Chondrocyte (in vitro differentiated cells): ENCODE measurements around the gene CLPX. TPM values are rescaled to one million over a fixed set of nuclear protein-coding genes. Genes with fewer than 3 reads are reported as not detected.
"Not testable (repeated sequence)": the region's sequence is repeated elsewhere in the genome, so short reads cannot be mapped to it uniquely, and the experiment has no call there.

Source experiments
- DNase-seq: peaks from one replicate; pipeline ENCODE4 v3.0.0; 2021; ENCODE audit warnings: mixed read lengths, low spot score
- H3K27ac Mint-ChIP-seq: one replicate; pipeline ENCODE4 v1.8.0; 2021; ENCODE audit warnings: mild to moderate bottlenecking, moderate library complexity, mixed read lengths; ENCODE audit not compliant: unreplicated experiment
- H3K27me3 Mint-ChIP-seq: 2 replicates; pipeline ENCODE4 v1.8.0; 2021; ENCODE audit warnings: low read depth, mixed read lengths
- H3K36me3 Mint-ChIP-seq: 2 replicates; pipeline ENCODE4 v1.8.0; 2021; ENCODE audit warnings: low read depth, mixed read lengths
- H3K4me1 Mint-ChIP-seq: 2 replicates; pipeline ENCODE4 v1.8.0; 2021; ENCODE audit warnings: low read depth, mild to moderate bottlenecking, mixed read lengths
- H3K4me3 Mint-ChIP-seq: one replicate; pipeline ENCODE4 v1.8.0; 2021; ENCODE audit warnings: mild to moderate bottlenecking, moderate library complexity, mixed read lengths; ENCODE audit not compliant: unreplicated experiment
- H3K9me3 Mint-ChIP-seq: 2 replicates; pipeline ENCODE4 v1.8.0; 2021; ENCODE audit warnings: low read depth, mixed read lengths
- total RNA-seq: library from RNA; stranded (reverse); gene quantifications from 3 replicates; pipeline ENCODE4 v1.2.1, GENCODE V29; 2021
- TF ChIP-seq, protein P1 (sequence below): fragments of 200-600 bp; sonication (generic); IDR thresholded peaks from 2 replicates; pipeline ENCODE4 v1.5.0; 2021; ENCODE audit warnings: antibody characterized with exemption, mild to moderate bottlenecking, moderate library complexity

The CLPX gene
- total RNA-seq, 1 donor from 2014 or later, result 41.4 TPM

DNA sequence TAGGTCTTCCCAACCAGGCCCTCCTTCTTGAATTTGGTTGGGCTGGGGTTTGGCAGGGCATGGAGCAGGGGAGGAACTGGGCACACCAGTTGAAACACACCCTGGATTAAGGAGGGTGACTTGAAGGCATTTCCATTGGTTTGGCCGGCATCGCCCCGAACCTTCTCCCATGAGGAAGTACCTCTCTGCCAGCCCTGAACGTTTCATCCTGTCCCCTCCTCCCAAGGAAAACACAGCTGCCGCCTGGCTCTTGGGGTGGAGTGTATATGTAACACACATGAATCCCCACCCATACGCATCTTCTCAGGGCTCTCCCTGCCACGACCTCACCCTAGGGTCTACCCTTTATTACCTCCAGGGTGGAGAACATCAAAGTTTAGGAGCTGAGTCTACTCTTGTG lies 84.7 kb downstream of the CLPX start:
- TF ChIP-seq, protein P1, sequence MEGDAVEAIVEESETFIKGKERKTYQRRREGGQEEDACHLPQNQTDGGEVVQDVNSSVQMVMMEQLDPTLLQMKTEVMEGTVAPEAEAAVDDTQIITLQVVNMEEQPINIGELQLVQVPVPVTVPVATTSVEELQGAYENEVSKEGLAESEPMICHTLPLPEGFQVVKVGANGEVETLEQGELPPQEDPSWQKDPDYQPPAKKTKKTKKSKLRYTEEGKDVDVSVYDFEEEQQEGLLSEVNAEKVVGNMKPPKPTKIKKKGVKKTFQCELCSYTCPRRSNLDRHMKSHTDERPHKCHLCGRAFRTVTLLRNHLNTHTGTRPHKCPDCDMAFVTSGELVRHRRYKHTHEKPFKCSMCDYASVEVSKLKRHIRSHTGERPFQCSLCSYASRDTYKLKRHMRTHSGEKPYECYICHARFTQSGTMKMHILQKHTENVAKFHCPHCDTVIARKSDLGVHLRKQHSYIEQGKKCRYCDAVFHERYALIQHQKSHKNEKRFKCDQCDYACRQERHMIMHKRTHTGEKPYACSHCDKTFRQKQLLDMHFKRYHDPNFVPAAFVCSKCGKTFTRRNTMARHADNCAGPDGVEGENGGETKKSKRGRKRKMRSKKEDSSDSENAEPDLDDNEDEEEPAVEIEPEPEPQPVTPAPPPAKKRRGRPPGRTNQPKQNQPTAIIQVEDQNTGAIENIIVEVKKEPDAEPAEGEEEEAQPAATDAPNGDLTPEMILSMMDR, result no peak

GRCh38 chr15:65099801-65100200 lies 85.3 kb downstream of the CLPX start:
- H3K4me3 Mint-ChIP-seq, H3K27ac Mint-ChIP-seq, H3K27me3 Mint-ChIP-seq, H3K9me3 Mint-ChIP-seq: not testable (repeated sequence)
- peak; percentile 32 for DNase-seq
- peaks cover 24% of the 10 kb centered on the region for H3K36me3 Mint-ChIP-seq
- H3K4me1 Mint-ChIP-seq, result peaks cover 21% of the 10 kb centered on the region

More for the DNA sequence above, 84.7 kb downstream of the CLPX start:
- Mint-ChIP-seq H3K4me1 (peaks cover 17% of the 10 kb centered on the region), H3K36me3 (peaks cover 26% of the 10 kb centered on the region), H3K9me3 (no peaks in the 10 kb centered on the region), H3K27ac (no peak overlapping the region), H3K4me3 (no peak overlapping the region), H3K27me3 (no peaks in the 10 kb centered on the region)
- DNase-seq, result peak; percentile 34

- Mint-ChIP-seq H3K36me3 (peaks cover 24% of the 10 kb centered on the region), H3K4me3 (no peak overlapping the region), H3K27ac (no peak overlapping the region), H3K27me3 (no peaks in the 10 kb centered on the region), H3K4me1 (peaks cover 21% of the 10 kb centered on the region), H3K9me3 (no peaks in the 10 kb centered on the region)
- TF ChIP-seq, protein P1, result no peak
- DNase-seq, result peak; percentile 48
These were observed 85.8 kb downstream of the CLPX start for GRCh38 chr15:65099336-65099735.

Other genes with a start within 250 kb of the CLPX start
- 76.1 to 84.9 TPM (median 80.5 TPM) in 3 replicates for gene SPG21, start 195.4 kb downstream of the CLPX start, total RNA-seq
- 10.7 to 13.4 TPM (median 13.3 TPM) in 3 replicates for gene MTFMT, start 155.7 kb downstream of the CLPX start, total RNA-seq
- not detected in 3 replicates for gene SLC51B, start 140.0 kb downstream of the CLPX start, total RNA-seq
- gene RASL12, start 117.4 kb downstream of the CLPX start, total RNA-seq, result 1.7 to 13.1 TPM (median 12.7 TPM) in 3 replicates
- not detected in 3 replicates for gene KBTBD13, start 108.6 kb downstream of the CLPX start, total RNA-seq
- gene UBAP1L, start 70.1 kb downstream of the CLPX start, total RNA-seq, result 2.3 to 4.8 TPM (median 2.5 TPM) in 3 replicates
- gene PDCD7, start 51.5 kb downstream of the CLPX start, total RNA-seq, result 14.7 to 24.5 TPM (median 15.1 TPM) in 3 replicates
- gene CILP, start 26.1 kb upstream of the CLPX start, total RNA-seq, result 0.17 to 0.22 TPM (median 0.21 TPM) in 3 replicates
- gene PARP16, start 101.5 kb upstream of the CLPX start, total RNA-seq, result 7.1 to 8.7 TPM (median 8.2 TPM) in 3 replicates
- not detected in 3 replicates for gene RNU5A-1, start 110.7 kb upstream of the CLPX start, total RNA-seq
- gene RNU5B-1, start 119.3 kb upstream of the CLPX start, total RNA-seq, result 11.4 TPM in 1 of 3 replicates, not detected in the others
- gene IGDCC3, start 192.7 kb upstream of the CLPX start, total RNA-seq, result 0.13 to 0.31 TPM (median 0.27 TPM) in 3 replicates
- gene IGDCC4, start 237.6 kb upstream of the CLPX start, total RNA-seq, result 41.4 to 48.6 TPM (median 47.2 TPM) in 3 replicates